Activated naive CD4-positive, alpha-beta T cell treated with anti-CD3 and anti-CD28 coated beads, Interleukin-2, amount 50 U/mL, for 16 hours (primary cell): ENCODE results near the gene VIPR2.

Source experiments
- DNase-seq: peaks from one replicate; pipeline ENCODE4 v3.0.0-alpha.2; 2020

Gene VIPR2

DNA sequence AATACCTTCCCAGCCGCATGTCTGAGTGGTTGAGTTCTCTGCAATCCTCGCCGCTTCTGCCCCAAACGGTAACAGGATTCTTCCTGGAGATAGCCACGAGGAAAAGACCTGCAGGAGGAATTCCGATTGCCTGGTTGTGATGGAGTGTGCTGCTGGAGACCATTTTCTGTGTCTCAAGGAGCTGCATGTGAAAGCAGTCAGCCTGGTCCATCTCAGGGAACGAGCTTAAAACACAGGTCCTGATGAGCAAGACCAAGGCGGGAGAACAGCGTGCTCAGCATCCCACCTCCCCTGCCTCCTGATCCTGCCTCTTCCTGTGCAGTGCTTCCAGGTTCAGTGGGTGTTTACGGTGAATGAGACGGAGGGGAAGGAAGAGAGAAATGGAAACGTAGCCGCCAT is 26.5 kb downstream of the VIPR2 start:
- DNase-seq: no peak

DNA sequence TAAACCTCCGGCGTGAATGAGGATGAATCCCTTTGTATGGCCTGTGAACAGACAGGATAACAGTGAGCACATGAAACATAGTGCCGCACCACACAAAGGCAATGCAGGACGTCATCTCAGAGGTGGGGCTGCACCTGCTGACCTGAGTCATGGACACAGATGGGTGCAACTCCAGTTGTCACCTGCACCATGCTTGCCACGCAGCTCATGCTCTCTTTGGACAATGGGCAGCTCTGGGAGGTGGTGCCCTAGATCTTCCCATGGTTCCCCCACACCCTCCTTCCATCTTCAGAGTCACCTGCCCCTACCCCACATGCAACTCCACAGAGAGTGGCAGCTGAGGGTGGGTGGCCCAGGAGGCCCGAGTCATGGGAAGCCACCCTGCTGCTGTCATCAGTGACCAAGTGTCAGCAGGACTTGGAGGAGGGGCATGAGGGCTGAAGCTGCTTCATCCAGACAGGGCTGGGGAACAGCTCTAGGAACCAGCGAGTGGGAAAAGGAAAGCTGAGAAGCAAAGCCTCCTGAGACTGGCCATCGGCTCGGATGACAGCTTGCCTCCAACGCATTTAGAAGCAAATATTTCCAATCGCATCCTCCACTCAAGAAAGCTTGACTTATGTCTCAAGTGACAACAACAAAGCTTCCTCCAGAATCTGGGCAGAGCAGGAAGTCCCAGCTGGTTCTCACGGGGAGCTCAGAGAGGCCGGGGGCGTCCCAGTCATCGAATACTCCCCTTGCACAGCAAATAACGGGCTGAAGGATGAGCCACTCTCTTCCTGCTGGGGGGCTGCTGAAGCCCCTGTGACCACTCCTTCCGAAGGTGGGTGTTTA is 27.1 kb downstream of the VIPR2 start:
- DNase-seq: no peak

DNA sequence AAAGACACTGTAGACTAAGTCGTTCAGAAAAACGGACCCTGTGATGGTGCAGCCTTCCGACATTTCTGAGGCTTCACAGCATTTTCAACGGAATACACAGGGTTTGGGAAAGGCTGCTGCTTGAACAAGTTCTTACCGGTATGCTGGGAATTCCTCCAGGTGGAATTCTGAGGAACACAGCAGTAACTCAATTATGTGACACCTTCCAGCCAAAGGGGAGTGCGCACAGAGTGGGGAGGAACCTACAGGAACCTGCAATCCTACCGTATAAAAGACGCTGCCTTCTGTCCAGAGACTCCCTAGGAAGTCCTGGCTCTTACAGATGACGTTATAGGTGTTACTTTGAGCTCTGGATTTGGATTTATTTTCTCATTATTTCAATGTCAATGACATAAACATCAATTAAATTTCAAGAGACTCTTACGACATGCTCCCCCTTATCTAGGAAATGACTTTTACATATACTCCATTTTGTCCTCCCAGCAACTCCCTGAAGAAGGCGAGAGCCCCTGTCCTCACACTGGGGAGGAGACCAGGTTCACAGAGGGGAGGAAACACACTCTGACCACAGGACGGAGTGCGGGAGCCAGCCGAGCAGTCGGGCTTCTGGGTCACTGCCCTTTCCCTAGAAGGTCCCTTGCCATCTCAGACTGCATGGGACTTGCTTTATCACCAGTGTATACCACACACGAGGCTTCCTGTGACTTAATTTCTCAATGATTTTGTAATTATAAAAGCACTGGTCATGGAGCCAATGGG is 27.9 kb downstream of the VIPR2 start:
- DNase-seq: no peak

DNA sequence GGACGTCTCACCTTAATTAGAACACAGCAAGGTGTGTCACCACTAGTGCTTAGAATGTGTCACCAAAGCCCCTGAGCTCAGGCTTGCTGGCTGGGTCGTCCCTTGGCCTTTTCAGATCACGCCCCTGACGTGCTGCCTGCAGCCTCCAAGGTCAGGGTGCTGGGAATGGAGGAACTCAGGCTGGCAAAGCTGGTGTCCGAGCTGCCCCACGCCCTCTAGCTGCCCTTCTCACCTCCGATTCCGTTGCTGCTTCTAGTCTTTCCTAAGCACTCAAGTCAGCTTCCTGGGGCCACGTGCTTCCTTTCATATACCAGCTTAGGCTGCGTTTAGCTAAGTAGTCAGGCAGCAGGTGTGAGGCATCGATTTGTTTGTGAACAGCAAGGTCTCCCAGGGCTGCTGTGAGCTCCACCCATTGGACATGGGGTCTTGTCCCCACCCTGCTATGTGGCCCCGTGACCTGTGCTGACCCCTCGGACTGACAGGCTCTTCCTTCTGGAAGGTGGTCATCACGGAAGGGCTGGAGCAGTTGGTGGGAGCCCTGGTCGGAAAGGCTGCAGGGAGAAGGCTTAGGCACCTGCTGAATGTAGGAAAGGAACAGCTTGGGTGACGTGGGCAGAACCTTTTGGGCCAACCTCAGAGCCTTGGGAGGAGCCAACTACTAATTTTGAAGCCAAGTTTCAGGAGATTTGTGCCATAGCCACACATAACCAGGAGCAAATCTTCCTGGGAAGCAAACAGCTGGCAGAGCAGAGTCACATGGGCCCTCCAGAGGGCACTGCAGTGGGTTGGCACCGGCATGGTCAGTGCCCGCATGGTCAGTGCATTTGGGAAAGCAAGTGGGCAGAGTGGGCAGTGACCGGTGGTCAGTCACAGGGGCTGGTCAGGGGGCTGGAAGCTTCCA is 28.8 kb downstream of the VIPR2 start:
- DNase-seq: no peak

DNA sequence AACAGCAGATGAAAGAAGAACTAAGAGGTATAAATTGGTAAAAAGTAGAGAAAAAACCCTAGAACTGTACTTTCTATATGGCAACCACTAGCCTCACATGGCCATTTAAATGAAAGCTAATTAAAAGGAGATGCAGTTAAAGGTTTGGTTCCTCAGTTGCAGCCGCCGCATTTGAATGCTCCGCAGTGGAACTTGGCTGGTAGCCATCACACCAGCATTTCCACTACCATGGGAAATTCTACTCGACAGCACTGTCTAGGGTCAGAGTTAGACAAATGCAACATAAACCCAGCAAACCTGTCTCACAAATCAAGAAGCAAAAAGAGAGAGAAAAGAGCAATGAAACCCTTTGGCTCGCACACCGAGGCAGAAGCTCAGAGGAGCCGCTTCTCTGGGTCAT is 29.7 kb downstream of the VIPR2 start:
- DNase-seq: no peak

DNA sequence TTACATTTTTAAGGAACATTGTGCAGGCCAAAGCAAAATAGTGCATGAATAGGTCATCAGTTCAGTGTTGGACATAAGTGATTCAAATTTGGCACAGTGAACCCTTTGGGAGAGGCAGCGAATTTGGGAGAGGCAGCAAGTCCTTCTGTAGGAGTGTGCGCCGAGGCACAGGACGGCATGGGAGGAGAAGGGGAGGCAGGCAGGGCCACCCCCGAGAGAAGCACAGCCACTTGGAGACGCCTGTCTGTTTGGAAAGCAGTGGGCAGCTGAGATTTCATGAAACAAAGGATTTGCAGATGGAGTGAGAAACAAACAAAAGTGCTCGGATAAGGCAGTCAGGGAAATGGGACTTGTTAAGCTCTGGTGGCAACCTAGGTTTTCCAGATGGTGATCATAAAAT is 30.6 kb downstream of the VIPR2 start:
- DNase-seq: no peak

DNA sequence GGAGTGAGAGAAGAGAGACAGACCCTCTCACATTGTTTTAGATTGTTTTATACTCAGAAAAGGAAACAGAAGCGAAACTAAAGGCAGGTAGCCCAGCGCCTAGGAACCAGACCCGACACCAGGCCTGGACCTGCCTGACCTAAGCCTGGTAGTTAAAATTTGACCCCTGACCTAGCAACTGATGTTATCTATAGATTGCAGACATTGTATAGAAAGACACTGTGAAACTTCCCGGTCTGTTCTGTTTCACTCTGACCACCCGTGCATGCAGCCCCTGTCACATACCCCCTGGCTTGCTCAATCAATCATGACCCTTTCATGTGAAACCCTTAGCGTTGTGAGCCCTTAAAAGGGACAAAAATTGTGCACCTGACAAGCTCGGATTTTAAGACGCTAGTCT is 31.6 kb downstream of the VIPR2 start:
- DNase-seq: no peak

DNA sequence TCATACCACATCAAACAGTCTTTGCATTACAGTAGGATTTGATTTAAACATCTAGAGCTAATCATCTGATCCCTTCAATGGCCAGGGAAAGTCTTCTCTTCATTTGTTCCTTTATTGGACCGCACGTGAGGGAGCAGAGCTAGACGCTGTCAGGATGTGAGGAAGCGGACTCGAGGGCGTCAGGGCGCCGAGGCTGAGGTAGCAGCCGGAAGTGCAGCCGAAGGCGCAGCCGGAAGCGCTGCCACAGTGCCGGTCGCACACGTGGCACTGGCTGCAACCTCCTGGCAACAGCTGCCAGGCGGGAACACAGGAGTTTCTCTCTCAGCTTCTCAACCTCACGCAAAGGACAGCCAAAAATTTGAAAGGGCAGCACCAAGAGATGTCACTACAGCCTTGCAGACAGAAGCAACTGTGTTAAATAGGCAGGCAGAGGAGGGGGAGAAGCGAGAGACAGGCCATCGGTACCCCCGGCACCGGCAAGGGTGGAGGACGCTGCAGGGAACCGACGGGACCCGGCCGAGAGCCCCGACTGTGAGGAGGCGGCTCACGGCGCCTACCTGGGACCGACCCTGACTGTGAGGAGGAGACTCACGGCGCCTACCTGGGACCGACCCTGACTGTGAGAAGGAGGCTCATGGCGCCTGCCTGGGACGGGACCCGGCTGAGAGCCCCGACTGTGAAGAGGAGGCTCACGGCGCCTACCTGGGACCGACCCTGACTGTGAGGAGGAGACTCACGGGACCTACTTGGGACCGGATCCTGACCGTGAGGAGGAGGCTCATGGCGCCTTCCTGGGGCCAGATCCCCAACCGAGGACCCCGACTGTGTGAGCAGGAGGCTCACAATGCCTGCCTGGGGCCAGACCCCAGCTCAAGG is 32.3 kb downstream of the VIPR2 start:
- no peak for DNase-seq

DNA sequence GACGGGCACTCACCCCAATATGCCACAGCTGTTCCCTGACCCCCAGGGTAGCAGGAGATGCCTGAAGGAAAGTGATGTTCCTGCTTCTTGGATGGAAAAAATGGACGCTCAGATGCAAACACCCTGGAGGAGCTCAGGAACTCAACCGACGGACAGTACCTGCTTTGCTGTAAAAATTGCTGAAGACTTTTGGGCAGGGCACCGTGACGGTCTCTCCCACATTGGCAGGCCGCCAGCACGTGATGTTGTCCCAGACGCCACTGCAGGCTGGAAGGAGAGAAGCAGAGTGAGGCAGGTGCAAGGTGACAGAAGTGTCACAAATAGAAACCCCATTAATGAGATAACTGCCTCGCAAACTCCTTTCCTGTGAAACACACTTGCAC is 35.0 kb downstream of the VIPR2 start:
- no peak for DNase-seq

DNA sequence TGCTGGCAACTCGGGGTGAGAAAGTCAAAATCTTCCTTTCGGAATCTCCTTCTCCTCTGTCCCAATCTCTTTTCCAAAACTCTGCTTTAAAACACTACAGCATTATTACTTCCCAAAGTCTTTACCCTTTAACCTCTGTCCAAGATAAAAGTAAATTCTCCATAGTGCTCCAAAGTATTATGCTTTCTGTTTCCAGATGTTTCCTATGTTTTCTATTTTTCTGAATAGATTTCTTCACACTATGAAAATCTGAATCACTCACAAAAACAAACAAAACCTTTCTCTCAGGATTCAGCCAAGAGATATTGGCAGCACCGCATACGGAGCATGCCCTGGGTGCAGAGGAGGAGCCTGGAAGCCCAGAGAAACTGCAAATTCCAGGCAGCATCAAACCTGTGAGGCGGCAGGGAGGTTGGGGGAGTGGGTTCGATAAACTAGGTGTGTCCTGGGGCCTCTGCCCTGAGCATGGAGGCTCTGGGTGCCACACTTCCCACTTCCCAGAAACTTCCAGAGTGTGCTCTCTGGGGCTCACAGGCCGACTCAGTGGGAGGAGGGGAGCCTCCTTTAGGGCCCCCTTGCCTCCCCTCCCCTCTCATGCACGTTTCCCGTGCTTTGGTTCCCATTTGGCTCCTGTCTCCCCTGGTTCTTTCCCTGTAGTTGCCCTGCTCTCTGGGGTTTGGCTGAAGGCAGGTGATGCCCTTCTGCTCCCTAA is 35.6 kb downstream of the VIPR2 start:
- no peak for DNase-seq

DNA sequence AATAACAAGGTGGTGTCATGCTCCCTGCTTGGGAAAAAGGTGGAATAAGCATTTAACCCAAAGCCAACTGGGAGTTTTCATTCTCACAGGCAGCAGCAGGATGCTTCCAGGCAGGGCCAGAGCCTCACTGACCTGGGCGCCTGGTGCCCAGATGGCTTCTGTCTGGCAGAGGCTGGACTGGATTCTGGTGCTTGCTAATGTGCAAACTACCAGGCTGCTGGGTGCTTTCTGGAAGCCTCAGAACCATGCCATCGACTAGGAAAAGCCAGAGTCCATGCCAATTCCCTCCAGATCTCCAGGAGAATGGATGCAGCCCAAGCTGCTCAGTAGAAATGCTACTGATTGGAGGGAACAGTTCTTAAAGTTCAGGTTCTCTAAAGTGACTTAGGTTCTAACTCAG is 36.2 kb downstream of the VIPR2 start:
- DNase-seq: no peak

DNA sequence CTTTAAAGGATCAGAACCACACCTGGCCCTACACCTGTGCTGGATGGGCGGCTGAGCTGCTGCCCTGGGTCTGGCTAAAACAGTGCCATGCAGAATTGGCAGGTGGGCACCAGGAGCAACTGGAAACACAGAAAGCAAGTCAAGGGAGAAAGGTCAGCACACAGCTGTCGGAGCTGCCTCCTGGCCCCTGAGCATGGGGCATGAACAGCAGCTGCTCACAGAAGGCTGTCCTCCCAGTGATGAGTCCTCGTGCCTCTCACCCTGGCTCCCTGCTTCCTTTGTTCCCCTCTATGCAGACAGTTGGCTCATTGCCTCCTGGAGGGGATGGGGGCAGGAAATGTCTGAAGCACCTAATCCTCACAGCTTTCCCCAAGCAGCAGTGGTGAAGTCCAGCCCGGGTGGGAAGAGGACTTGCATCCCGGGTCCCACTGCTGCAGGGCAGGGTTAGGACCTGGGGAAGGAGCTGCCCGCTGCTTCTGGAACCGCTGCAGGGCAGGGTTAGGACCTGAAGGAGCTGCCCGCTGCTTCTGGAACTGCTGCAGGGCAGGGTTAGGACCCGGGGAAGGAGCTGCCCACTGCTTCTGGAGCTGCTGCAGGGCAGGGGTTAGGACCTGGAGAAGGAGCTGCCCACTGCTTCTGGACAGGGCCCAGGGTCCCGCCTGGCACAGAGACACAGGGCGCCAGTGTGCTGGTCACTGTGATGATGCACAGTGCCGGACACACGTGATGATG is 37.3 kb downstream of the VIPR2 start:
- DNase-seq: no peak

DNA sequence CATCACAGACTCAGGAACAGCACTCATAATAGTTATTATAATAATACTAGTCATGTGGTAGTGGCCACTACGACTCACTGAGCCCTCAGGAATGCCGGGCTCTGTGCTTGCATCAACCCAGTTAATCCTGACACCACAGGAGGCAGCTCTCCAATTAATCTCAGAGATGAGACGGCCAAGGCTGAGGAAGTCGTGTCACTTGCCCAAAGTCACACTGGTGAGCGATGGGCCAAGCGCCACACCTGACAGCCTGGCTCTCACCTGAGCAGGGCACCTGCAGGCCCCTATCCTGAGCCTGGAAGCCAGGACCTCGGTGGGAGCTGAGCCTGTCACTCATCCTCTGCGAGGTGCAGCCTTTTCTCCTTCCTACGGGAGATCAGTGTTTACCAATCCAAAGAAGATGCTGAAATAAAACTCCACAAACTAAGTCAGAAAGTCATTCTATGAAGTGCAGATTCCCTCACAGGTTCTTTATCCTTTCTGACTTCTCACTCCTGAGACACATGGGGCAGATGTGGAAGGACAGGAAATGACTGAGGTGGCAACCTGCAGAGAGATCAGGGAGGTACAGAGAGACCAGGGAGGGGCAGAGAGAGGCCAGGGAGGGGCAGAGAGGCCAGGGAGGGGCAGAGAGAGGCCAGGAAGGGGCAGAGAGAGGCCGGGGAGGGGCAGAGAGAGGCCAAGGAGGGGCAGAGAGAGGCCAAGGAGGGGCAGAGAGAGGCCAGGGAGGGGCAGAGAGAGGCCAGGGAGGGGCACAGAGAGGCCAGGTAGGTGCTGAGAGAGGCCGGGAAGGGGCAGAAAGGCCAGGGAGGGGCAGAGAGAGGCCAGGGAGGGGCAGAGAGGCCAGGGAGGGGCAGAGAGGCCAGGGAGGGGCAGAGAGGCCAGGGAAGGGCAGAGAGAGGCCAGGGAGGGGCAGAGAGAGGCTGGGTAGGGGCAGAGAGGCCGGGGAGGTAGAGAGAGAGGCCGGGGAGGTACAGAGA is 38.5 kb downstream of the VIPR2 start:
- DNase-seq: no peak

DNA sequence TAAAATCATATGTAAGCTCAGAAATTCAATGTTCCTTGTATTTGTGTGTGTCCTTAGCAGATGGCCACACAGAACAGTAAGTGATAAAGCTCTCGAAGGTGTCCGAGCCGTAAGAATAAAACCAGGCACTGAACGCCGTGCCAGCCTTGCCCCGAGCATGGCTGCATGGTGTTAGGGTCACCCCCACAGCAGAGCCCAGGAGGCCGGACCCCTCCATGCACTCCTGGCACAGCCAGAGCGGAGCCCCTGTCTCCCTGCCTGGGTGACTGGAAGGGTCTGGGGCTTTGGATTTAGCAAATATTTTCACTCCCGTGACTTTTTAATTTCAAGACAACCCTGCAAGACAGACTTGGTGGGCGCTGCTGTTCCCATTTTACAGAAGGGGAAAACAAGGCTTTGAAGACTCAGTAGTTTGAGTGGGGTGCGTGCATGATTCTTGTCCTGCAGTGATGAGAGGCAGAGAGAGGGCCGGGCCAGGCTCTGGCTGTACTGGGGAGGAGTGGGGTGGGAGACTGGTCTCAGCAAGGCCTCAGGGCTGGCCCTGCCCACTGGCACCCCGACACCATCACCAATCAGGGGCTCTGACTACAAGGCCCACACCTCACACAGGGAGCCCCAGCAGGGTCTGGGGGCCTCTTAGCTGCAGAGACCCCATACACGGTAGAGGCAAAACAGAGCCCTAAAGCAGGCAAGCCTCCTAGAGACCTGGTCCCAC is 39.4 kb downstream of the VIPR2 start:
- DNase-seq: no peak

DNA sequence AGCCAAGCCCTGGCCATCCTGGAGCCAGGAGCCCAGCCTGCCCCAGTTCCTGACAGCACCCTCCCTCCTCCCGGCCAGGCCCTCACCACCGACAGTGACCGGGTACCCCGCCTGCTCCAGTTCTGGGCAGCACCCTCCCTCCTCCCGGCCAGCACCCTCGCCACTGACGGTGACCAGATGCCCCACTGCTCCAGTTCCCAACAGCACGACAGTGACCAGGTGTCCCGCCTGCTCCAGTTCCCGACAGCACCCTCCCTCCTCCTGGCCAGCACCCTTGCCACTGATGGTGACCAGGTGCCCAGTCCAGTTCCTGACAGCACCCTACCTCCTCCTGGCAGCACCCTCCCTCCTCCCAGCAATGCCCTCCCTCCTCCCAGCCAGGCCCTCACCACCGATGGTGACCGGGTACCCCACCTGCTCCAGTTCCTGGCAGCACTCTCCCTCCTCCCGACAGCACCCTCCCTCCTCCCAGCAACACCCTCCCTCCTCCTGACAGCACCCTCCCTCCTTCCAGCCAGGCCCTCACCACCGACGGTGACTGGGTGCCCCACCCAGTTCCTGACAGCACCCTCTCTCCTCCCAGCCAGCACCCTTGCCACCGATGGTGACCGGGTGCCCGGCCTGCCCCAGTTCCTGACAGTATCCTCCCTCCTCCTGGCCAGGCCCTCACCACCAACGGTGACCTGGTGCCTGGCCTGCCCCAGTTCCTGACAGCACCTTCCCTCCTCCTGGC is 40.3 kb downstream of the VIPR2 start:
- DNase-seq: no peak

DNA sequence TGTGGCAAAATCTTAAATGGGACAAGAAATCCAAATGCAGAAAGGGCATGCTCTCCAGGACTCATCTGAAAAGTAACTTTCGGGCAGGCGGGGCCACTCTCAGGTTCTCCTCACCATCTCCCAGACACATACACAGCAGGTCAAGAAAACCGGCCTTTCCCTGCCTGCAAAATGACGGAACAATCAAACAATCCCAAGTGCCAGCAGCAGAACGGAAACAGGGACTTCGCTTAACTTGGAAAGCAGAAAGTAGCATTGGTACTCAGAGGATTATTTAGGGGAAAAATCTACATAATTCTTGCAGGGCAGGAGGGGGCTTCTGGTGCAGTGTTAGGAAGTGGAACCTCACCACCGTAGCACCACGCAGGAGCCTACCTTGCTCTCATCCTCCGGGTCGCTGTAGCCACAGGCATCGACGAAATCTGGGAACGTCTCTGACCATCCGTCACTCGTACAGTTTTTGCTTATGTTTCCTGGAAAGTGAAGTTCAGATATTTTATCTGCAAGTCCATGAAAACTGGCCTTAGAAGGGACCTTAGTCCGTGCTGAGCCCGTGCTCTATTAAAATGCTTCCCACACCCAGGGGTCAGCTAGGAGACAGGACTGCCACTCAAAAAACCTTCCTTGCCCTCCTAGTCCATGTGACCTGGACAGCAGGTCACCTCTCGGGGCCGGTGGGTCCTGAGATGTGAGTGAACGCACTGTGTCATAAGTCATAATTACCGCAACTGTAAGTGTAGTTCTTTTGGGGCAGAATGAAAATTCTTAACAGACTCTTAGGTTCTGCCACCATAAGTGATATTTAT is 41.1 kb downstream of the VIPR2 start:
- DNase-seq: no peak

DNA sequence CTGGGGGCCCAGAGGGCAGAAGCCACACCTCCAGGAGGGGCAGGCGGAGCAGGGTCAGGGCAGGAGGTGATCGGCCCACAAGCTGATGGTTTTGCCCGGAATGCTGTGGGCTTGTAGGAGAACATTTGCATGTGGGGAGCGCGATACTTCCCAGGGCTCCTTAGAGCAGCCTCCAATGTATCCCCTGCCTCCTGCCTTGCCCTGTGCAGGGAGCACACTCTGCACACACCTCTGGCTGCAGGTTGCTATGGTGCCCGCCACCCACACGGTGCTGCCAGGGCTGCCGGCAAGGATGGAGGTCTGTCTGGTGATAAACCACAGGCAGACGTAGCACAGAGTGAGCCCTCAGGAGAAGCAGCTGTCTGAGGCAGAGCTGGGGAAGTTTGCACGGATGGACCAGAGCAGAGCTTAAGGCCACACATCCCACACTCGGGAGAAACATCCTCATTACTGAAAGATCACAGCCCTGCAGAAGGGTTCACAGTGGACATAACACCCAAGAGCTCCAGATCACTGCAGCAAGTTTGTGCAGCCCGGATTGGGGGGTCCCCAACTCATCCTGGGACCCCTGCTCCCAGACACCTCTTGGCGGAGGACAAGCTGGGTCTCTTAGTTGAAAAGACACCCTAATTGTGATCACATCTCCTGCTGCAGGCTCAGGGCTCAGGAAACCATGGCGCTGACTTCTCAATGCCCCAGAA is 41.8 kb downstream of the VIPR2 start:
- DNase-seq: no peak
